Gastrocnemius medialis (tissue), 4 donors: ENCODE measurements around the gene HSD17B10. TPM values are rescaled to one million over a fixed set of nuclear protein-coding genes. Genes with fewer than 3 reads are reported as not detected.

Source experiments
- ATAC-seq, 2 donors: fragments of 150-250 bp; one replicate each; pipeline ENCODE4 v1.9.1; 2016
- DNase-seq, 2 donors: peaks; one replicate each; pipeline ENCODE4 v3.0.0-alpha.2; 2019
- H3K27ac ChIP-seq, 4 donors: fragments of 200-600 bp; sonication (generic); 1 replicate in 1 of 4; 2 replicates in 3 of 4; pipeline ENCODE4 v1.5.1; 2016 to 2018; ENCODE audit warnings: mild to moderate bottlenecking in 2 of 4, moderate library complexity in 1 of 4
- H3K27me3 ChIP-seq, 3 donors: fragments of 200-600 bp; sonication (generic) in 2 of 3; 1 replicate in 1 of 3; 2 replicates in 2 of 3; pipeline versions ENCODE4 v1.5.1 to v1.6.0; 2016 to 2019; ENCODE audit warnings: mild to moderate bottlenecking in 1 of 3, moderate library complexity in 1 of 3
- H3K36me3 ChIP-seq, 2 donors: fragments of 200-600 bp; sonication (generic) in 1 of 2; one replicate each; pipeline ENCODE4 v1.5.1; 2017 to 2018
- H3K4me1 ChIP-seq, 2 donors: fragments of 200-600 bp; sonication (generic) in 1 of 2; one replicate each; pipeline ENCODE4 v1.5.1; 2016 to 2017; ENCODE audit warnings: mild to moderate bottlenecking in 2 of 2
- H3K4me3 ChIP-seq, 4 donors: fragments of 200-600 bp; sonication (generic) in 3 of 4; 1 replicate in 1 of 4; 2 replicates in 3 of 4; pipeline ENCODE4 v1.5.1; 2016 to 2019; ENCODE audit warnings: mild to moderate bottlenecking in 2 of 4
- H3K9me3 ChIP-seq, 3 donors: fragments of 200-600 bp; sonication (generic) in 2 of 3; 1 replicate in 1 of 3; 2 replicates in 2 of 3; pipeline ENCODE4 v1.5.1; 2016 to 2019
- POLR2A ChIP-seq, 2 donors: fragments of 450-650 bp; IDR thresholded peaks; one replicate each; pipeline ENCODE4 v1.6.1; 2017; ENCODE audit warnings: antibody characterized with exemption in 2 of 2, mild to moderate bottlenecking in 2 of 2, moderate library complexity in 2 of 2
- in situ Hi-C, 4 donors: fragments of 200-750 bp; cut with MboI; loops; one replicate each; pipeline versions ENCODE4 v1.15.0 to v1.8.0; 2017; ENCODE audit warnings: low sequenced_read_pairs in 4 of 4
- intact Hi-C: fragments of 100-400 bp; cut with DNase I; formaldehyde crosslinking; loops from one replicate; pipeline ENCODE4 v1.15.1; 2023; ENCODE audit warnings: low total_unique reads
- total RNA-seq, 4 donors: library from RNA; depleted of rRNA; stranded (reverse); fragments of >200 nt; gene quantifications; one replicate each; pipeline versions ENCODE4 v1.1.0 to v1.2.3, GENCODE V29; 2016
- TF ChIP-seq, protein P1 (sequence below), 5 experiments: fragments of 450-650 bp in 3 of 5; fragments of 200-600 bp in 2 of 5; sonication (generic) in 2 of 5; IDR thresholded peaks in 4 of 5; conservative IDR thresholded peaks in 1 of 5; 1 replicate in 4 of 5; 2 replicates in 1 of 5; pipeline ENCODE4 v1.5.1; 2016 to 2019; ENCODE audit warnings: antibody characterized with exemption in 5 of 5, mild to moderate bottlenecking in 3 of 5, moderate library complexity in 3 of 5

HSD17B10 gene
- total RNA-seq, 4 donors from 2014 or later = 62.2 to 106 (median 75.3) TPM

DNA sequence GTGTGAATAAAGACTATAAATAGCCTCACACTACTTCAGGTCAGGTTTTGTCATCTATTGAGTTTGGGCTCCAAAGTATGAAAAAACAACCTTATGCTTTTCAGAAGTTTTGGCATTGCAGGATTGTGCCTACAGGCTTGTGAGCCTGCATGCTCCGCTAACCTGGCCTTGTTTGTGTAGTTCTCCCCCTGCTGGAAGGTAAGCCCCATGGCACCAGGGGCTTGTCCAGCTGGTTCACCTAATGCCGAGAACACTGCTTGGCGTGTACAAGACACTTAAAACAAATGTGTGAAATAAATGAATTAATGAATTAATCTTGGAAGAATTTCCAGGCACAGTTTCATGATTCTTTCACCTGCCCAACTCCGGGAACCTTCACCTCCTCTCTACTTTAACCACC is 1.8 kb upstream of the HSD17B10 start:
- peaks cover 5 to 9% of the 10 kb centered on the region in 2 donors for H3K4me1 ChIP-seq
- peak in 1 of 2 donors; percentile 53 for DNase-seq
- TF ChIP-seq POLR2A (IDR thresholded peaks at IDR 0.05) = no peak
- TF ChIP-seq, protein P1, sequence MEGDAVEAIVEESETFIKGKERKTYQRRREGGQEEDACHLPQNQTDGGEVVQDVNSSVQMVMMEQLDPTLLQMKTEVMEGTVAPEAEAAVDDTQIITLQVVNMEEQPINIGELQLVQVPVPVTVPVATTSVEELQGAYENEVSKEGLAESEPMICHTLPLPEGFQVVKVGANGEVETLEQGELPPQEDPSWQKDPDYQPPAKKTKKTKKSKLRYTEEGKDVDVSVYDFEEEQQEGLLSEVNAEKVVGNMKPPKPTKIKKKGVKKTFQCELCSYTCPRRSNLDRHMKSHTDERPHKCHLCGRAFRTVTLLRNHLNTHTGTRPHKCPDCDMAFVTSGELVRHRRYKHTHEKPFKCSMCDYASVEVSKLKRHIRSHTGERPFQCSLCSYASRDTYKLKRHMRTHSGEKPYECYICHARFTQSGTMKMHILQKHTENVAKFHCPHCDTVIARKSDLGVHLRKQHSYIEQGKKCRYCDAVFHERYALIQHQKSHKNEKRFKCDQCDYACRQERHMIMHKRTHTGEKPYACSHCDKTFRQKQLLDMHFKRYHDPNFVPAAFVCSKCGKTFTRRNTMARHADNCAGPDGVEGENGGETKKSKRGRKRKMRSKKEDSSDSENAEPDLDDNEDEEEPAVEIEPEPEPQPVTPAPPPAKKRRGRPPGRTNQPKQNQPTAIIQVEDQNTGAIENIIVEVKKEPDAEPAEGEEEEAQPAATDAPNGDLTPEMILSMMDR (IDR thresholded peaks at IDR 0.05 in 4 of 5, conservative IDR thresholded peaks at IDR 0.05 in 1 of 5) = peak; percentile 6 to 83 (median 69)
- H3K9me3 ChIP-seq = no peaks in the 10 kb centered on the region
- H3K27me3 ChIP-seq = peaks cover 0 to 4% (median 0%) of the 10 kb centered on the region in 3 donors
- no peak overlapping the region for H3K27ac ChIP-seq
- in situ Hi-C loops = loop anchor here in 3 of 4 donors (5.0 to 25.0 kb wide), 2 partner anchors 124 kb away; no protein-coding TSS in a partner anchor
- peaks cover 0 to 3% of the 10 kb centered on the region in 2 donors for H3K36me3 ChIP-seq
- intact Hi-C loops = loop anchor here (2.0 to 5.0 kb wide), 2 partner anchors 123 to 364 kb away; no protein-coding TSS in a partner anchor
- ATAC-seq = peak; percentile 39 to 40
- no peak overlapping the region for H3K4me3 ChIP-seq

DNA sequence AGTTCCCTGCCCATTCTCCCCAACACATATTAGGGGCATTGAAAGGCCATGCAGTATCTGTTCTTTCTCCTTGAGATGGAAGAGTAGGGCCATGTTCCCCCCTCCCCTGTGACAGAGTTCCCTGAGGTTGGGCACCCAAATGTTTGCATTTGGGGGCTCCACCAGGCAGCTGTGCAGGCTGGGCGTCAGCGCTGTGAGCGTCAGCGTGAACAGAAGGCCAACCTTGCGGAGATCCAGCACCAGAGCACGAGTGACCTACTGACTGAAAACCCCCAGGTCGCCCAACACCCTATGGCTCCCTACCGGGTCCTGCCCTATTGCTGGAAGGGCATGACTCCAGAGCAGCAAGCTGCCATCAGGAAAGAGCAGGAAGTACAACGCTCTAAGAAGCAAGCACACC is 3.9 kb downstream of the HSD17B10 start:
- Histone ChIP-seq H3K27ac (no peak overlapping the region), H3K4me1 (peaks cover 4 to 5% of the 10 kb centered on the region in 2 donors), H3K36me3 (peaks cover 0 to 7% of the 10 kb centered on the region in 2 donors), H3K9me3 (no peaks in the 10 kb centered on the region), H3K4me3 (no peak overlapping the region), H3K27me3 (no peaks in the 10 kb centered on the region)
- in situ Hi-C loops (loop anchor here in 2 of 4 donors (25.0 kb wide), 1 partner anchor 118 kb away; no protein-coding TSS in a partner anchor), intact Hi-C loops (no loop called here)
- DNase-seq (no peak), ATAC-seq (no peak)
- TF ChIP-seq, protein P1 (IDR thresholded peaks at IDR 0.05 in 4 of 5, conservative IDR thresholded peaks at IDR 0.05 in 1 of 5) = no peak
- TF ChIP-seq POLR2A (IDR thresholded peaks at IDR 0.05) = no peak

GRCh38 chrX:53429755-53430154 is 4.4 kb downstream of the HSD17B10 start:
- TF ChIP-seq, protein P1 (IDR thresholded peaks at IDR 0.05 in 4 of 5, conservative IDR thresholded peaks at IDR 0.05 in 1 of 5) = no peak
- no peak for TF ChIP-seq POLR2A (IDR thresholded peaks at IDR 0.05)
- peaks cover 4 to 5% of the 10 kb centered on the region in 2 donors for H3K4me1 ChIP-seq
- in situ Hi-C loops = loop anchor here in 3 of 4 donors (10.0 to 25.0 kb wide), 2 partner anchors 115 to 117 kb away; no protein-coding TSS in a partner anchor
- no peak overlapping the region for H3K4me3 ChIP-seq
- H3K27me3 ChIP-seq = no peaks in the 10 kb centered on the region
- H3K36me3 ChIP-seq = peaks cover 0 to 7% of the 10 kb centered on the region in 2 donors
- ATAC-seq (no peak), DNase-seq (no peak)
- intact Hi-C loops = no loop called here
- H3K27ac ChIP-seq = no peak overlapping the region
- H3K9me3 ChIP-seq = no peaks in the 10 kb centered on the region

- H3K4me3 ChIP-seq = peak within 1 kb of the TSS; percentile 65 to 89 (median 81)
- in situ Hi-C loops = loop anchor here in 1 of 4 donors (10.0 kb wide), 1 partner anchor 108 kb away; no protein-coding TSS in a partner anchor
- H3K9me3 ChIP-seq = no peaks in the 10 kb centered on the region
- intact Hi-C loops = loop anchor here (1.0 to 2.0 kb wide), 3 partner anchors 11 to 198 kb away; partner anchors contain the start of genes HSD17B10 and KDM5C
- no peak for TF ChIP-seq POLR2A (IDR thresholded peaks at IDR 0.05)
- TF ChIP-seq, protein P1 (IDR thresholded peaks at IDR 0.05 in 4 of 5, conservative IDR thresholded peaks at IDR 0.05 in 1 of 5) = no peak
- DNase-seq (no peak), ATAC-seq (no peak)
- no peaks in the 10 kb centered on the region for H3K36me3 ChIP-seq
- H3K27ac ChIP-seq = peak within 1 kb of the TSS; percentile 91 to 96 (median 94)
- no peaks in the 10 kb centered on the region for H3K27me3 ChIP-seq
- peaks cover 11 to 29% of the 10 kb centered on the region in 2 donors for H3K4me1 ChIP-seq
Measured at GRCh38 chrX:53422861-53423306, 11.3 kb downstream of the HSD17B10 start, which contains the start of gene RIBC1. RIBC1 (plus strand) TSS chrX:53422873; CDS start chrX:53426277, 3,404 bp downstream.
